ENCODE results near the gene SUPT20HL1. TPM values are rescaled to one million over a fixed set of nuclear protein-coding genes. Genes with fewer than 3 reads are reported as not detected.

The SUPT20HL1 gene
- total and polyA plus RNA-seq, 2 of the 4 experiments (the other 2 are of a cell fraction), result not detected

- Histone ChIP-seq H3K18ac (ENCODE audit: low read depth, low read length) (no peak overlapping the region), H3K4me2 (ENCODE audit: low read depth, low read length) (no peak overlapping the region), H3K4me3 (ENCODE audit: insufficient read depth, low read depth, low read length) (no peak overlapping the region), H3K23ac (ENCODE audit: low read depth, low read length) (no peak overlapping the region), H3K9ac (ENCODE audit: low read depth, low read length) (no peak overlapping the region), H3K9me3 (ENCODE audit: control insufficient read depth, insufficient read depth, low read length) (no peaks in the 10 kb centered on the region), H2BK15ac (ENCODE audit: low read depth, low read length) (no peak overlapping the region), H3K27ac (ENCODE audit: insufficient read depth, low read length) (no peak overlapping the region), H3K4me1 (ENCODE audit: control insufficient read depth, insufficient read depth, low read length) (no peaks in the 10 kb centered on the region), H3K56ac (ENCODE audit: extremely low read depth, insufficient read depth, low read length) (no peak overlapping the region), H3K36me3 (ENCODE audit: control insufficient read depth, insufficient read depth, low read length) (no peaks in the 10 kb centered on the region), H3K27me3 (ENCODE audit: control insufficient read depth, insufficient read depth, low read length) (peaks cover 27% of the 10 kb centered on the region), H4K5ac (ENCODE audit: low read depth, low read length) (no peak overlapping the region), H2BK5ac (ENCODE audit: low read depth, low read length, poor library complexity, severe bottlenecking) (no peak overlapping the region), H2AFZ (replicated peaks; ENCODE audit: low read length, poor library complexity) (no peak overlapping the region), H2AK5ac (ENCODE audit: low read depth, low read length) (no peak overlapping the region), H3K4ac (ENCODE audit: low read depth, low read length) (no peak overlapping the region), H4K91ac (ENCODE audit: insufficient read depth, low read depth, low read length) (no peak overlapping the region), H4K8ac (ENCODE audit: low read depth in 2 of 2, low read length in 2 of 2) (no peak overlapping the region), H2AK9ac (replicated peaks; ENCODE audit: low read depth, low read length, poor library complexity) (no peak overlapping the region), H2BK20ac (ENCODE audit: low read depth, low read length) (no peak overlapping the region), H2BK120ac (ENCODE audit: low read depth, low read length) (no peak overlapping the region), H3K79me1 (ENCODE audit: low read depth in 1 of 2, low read length in 2 of 2) (no peaks in the 10 kb centered on the region), H3K9me1 (ENCODE audit: insufficient read depth, low read length) (no peaks in the 10 kb centered on the region), H4K20me1 (ENCODE audit: insufficient read depth, low read length) (no peaks in the 10 kb centered on the region), H3K14ac (replicated peaks; ENCODE audit: low read depth, low read length) (no peak overlapping the region)
- ATAC-seq (ENCODE audit: low read depth) (peak; percentile 93), DNase-seq (peak; percentile 82)
- in situ Hi-C loops (cut with MboI; ENCODE audit: low sequenced_read_pairs), result loop anchor here (25.0 kb wide), 1 partner anchor 742 kb away; no protein-coding TSS in a partner anchor
- intact Hi-C loops (cut with micrococcal nuclease), result loop anchor here (1.0 to 5.0 kb wide), 6 partner anchors 69 to 749 kb away; partner anchors contain the start of genes PDK3 and POLA1
- CTCF ChIA-PET, result interaction anchor here (0.7 to 1.4 kb wide), 7 partner anchors 8 to 316 kb away, joined by 3 to 9 read pairs (median 3); no protein-coding TSS in a partner anchor
- POLR2A ChIA-PET (ENCODE audit: unreplicated experiment), result no interaction called here
- no peak for TF ChIP-seq POLR2A (IDR thresholded peaks at IDR 0.05; ENCODE audit: low read depth, low read length)
- TF ChIP-seq, protein P1, sequence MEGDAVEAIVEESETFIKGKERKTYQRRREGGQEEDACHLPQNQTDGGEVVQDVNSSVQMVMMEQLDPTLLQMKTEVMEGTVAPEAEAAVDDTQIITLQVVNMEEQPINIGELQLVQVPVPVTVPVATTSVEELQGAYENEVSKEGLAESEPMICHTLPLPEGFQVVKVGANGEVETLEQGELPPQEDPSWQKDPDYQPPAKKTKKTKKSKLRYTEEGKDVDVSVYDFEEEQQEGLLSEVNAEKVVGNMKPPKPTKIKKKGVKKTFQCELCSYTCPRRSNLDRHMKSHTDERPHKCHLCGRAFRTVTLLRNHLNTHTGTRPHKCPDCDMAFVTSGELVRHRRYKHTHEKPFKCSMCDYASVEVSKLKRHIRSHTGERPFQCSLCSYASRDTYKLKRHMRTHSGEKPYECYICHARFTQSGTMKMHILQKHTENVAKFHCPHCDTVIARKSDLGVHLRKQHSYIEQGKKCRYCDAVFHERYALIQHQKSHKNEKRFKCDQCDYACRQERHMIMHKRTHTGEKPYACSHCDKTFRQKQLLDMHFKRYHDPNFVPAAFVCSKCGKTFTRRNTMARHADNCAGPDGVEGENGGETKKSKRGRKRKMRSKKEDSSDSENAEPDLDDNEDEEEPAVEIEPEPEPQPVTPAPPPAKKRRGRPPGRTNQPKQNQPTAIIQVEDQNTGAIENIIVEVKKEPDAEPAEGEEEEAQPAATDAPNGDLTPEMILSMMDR (conservative IDR thresholded peaks at IDR 0.05; ENCODE audit: low read depth, low read length), result peak; percentile 83
- peak; percentile 66 for TF ChIP-seq SMC3 (IDR thresholded peaks at IDR 0.05; ENCODE audit: low read depth, low read length)
- no peak for TF ChIP-seq MAFK (IDR thresholded peaks at IDR 0.05; ENCODE audit: low read depth, low read length)
- TF ChIP-seq RFX5 (IDR thresholded peaks at IDR 0.05; ENCODE audit: low read depth, low read length), result no peak
- TF ChIP-seq CEBPB (IDR thresholded peaks at IDR 0.05; ENCODE audit: low read depth, low read length), result 0 out of 2 replicates have a peak, but pooled peaks have one; percentile 59
- no peak for TF ChIP-seq MXI1 (IDR thresholded peaks at IDR 0.05; ENCODE audit: borderline replicate concordance, low read depth, low read length)
- no peak for TF ChIP-seq USF2 (IDR thresholded peaks at IDR 0.05; ENCODE audit: low read depth, low read length)
- TF ChIP-seq NFE2L2 (IDR thresholded peaks at IDR 0.05; ENCODE audit: low read depth, low read length), result no peak
- no peak for TF ChIP-seq BHLHE40 (IDR thresholded peaks at IDR 0.05; ENCODE audit: low read depth, low read length)
- TF ChIP-seq, protein P2, sequence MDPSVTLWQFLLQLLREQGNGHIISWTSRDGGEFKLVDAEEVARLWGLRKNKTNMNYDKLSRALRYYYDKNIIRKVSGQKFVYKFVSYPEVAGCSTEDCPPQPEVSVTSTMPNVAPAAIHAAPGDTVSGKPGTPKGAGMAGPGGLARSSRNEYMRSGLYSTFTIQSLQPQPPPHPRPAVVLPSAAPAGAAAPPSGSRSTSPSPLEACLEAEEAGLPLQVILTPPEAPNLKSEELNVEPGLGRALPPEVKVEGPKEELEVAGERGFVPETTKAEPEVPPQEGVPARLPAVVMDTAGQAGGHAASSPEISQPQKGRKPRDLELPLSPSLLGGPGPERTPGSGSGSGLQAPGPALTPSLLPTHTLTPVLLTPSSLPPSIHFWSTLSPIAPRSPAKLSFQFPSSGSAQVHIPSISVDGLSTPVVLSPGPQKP (IDR thresholded peaks at IDR 0.05; ENCODE audit: borderline replicate concordance, low read depth, low read length), result no peak
- peak; percentile 86 for TF ChIP-seq RAD21 (IDR thresholded peaks at IDR 0.05; ENCODE audit: low read length)
- TF ChIP-seq RCOR1 (IDR thresholded peaks at IDR 0.05; ENCODE audit: insufficient replicate concordance, low read length), result no peak
- no peak for TF ChIP-seq CHD1 (IDR thresholded peaks at IDR 0.05; ENCODE audit: low read depth, low read length)
- TF ChIP-seq FOS (IDR thresholded peaks at IDR 0.05; ENCODE audit: low read depth, low read length), result no peak
- no peak for TF ChIP-seq MAZ (IDR thresholded peaks at IDR 0.05; ENCODE audit: borderline replicate concordance, low read depth, low read length)
- dilution Hi-C loops (cut with HindIII; ENCODE audit: low sequenced_read_pairs, unreplicated experiment), result no loop called here
- BruUV-seq (replicated peaks), result no TSS peak
- no CpG with 5 or more reads among the region's 4 CpGs for WGBS, 2 experiments (ENCODE audit: extremely low coverage in 2 of 2, insufficient read length in 1 of 2)
Observed at GRCh38 chrX:24395775-24396174, 35.3 kb downstream of the SUPT20HL1 start.

All from IMR-90 (cell line).